ENCODE measurements around the gene RO60.

Gene RO60

GRCh38 chr1:193094112-193094511, 34.7 kb downstream of the RO60 start:
- no peak for TF ChIP-seq CTCF (IDR thresholded peaks at IDR 0.05; ENCODE audit: low read depth, low read length)
- H3K27me3 ChIP-seq, result no peaks in the 10 kb centered on the region
- no peaks in the 10 kb centered on the region for H3K4me1 ChIP-seq
- no peak overlapping the region for H3K4me3 ChIP-seq (ENCODE audit: low read depth, low read length)
- peaks cover 15% of the 10 kb centered on the region for H3K36me3 ChIP-seq
- no peak for DNase-seq
- no peaks in the 10 kb centered on the region for H3K9me3 ChIP-seq

GRCh38 chr1:193102662-193103061, 43.2 kb downstream of the RO60 start:
- no peak for TF ChIP-seq CTCF (IDR thresholded peaks at IDR 0.05; ENCODE audit: low read depth, low read length)
- no peak for DNase-seq
- Histone ChIP-seq H3K4me1 (no peaks in the 10 kb centered on the region; the same call in 1 of the 2 replicates), H3K36me3 (peaks cover 2% of the 10 kb centered on the region; the same call in 1 of the 2 replicates), H3K9me3 (no peaks in the 10 kb centered on the region), H3K4me3 (ENCODE audit: low read depth, low read length) (no peak overlapping the region), H3K27me3 (no peaks in the 10 kb centered on the region)

- no peak for DNase-seq
- H3K4me3 ChIP-seq (ENCODE audit: low read depth, low read length), result peak overlapping the region; percentile 97
- H3K4me1 ChIP-seq, result no peaks in the 10 kb centered on the region; the same call in 1 of the 2 replicates
- H3K9me3 ChIP-seq, result no peaks in the 10 kb centered on the region
- no peak for TF ChIP-seq CTCF (IDR thresholded peaks at IDR 0.05; ENCODE audit: low read depth, low read length)
- H3K36me3 ChIP-seq, result peaks cover 2% of the 10 kb centered on the region; the same call in 1 of the 2 replicates
- no peaks in the 10 kb centered on the region for H3K27me3 ChIP-seq
These were observed 44.5 kb downstream of the RO60 start for GRCh38 chr1:193103759-193104501.

- H3K9me3 ChIP-seq, result no peaks in the 10 kb centered on the region
- DNase-seq, result peak; percentile 54
- H3K4me3 ChIP-seq (ENCODE audit: low read depth, low read length), result peak overlapping the region; percentile 97
- H3K4me1 ChIP-seq, result no peaks in the 10 kb centered on the region; the same call in 1 of the 2 replicates
- H3K36me3 ChIP-seq, result no peaks in the 10 kb centered on the region; the same call in 1 of the 2 replicates
- TF ChIP-seq CTCF (IDR thresholded peaks at IDR 0.05; ENCODE audit: low read depth, low read length), result no peak
- no peaks in the 10 kb centered on the region for H3K27me3 ChIP-seq
These were observed 45.1 kb downstream of the RO60 start for GRCh38 chr1:193104502-193104906.

- TF ChIP-seq CTCF (IDR thresholded peaks at IDR 0.05; ENCODE audit: low read depth, low read length), result no peak
- no peaks in the 10 kb centered on the region; the same call in 1 of the 2 replicates for H3K4me1 ChIP-seq
These were observed 45.8 kb downstream of the RO60 start, which contains the start of gene GLRX2 for GRCh38 chr1:193104907-193105820. GLRX2 (minus strand) TSS chr1:193105414; CDS start chr1:193105382, 32 bp downstream.

More at GRCh38 chr1:193104907-193105820, 45.8 kb downstream of the RO60 start, which contains the start of gene GLRX2:
- no peaks in the 10 kb centered on the region for H3K9me3 ChIP-seq
- no peaks in the 10 kb centered on the region; the same call in 1 of the 2 replicates for H3K36me3 ChIP-seq
- peak within 1 kb of the TSS; percentile 97 for H3K4me3 ChIP-seq (ENCODE audit: low read depth, low read length)
- DNase-seq, result peak; percentile 92
- no peaks in the 10 kb centered on the region for H3K27me3 ChIP-seq
